ENCODE results near the gene CPS1. TPM values are rescaled to one million over a fixed set of nuclear protein-coding genes. Genes with fewer than 3 reads are reported as not detected.

Gene CPS1
- total and polyA plus RNA-seq, 2 of the 4 experiments (the other 2 are of a cell fraction), result 5.4 to 20.1 TPM

DNA sequence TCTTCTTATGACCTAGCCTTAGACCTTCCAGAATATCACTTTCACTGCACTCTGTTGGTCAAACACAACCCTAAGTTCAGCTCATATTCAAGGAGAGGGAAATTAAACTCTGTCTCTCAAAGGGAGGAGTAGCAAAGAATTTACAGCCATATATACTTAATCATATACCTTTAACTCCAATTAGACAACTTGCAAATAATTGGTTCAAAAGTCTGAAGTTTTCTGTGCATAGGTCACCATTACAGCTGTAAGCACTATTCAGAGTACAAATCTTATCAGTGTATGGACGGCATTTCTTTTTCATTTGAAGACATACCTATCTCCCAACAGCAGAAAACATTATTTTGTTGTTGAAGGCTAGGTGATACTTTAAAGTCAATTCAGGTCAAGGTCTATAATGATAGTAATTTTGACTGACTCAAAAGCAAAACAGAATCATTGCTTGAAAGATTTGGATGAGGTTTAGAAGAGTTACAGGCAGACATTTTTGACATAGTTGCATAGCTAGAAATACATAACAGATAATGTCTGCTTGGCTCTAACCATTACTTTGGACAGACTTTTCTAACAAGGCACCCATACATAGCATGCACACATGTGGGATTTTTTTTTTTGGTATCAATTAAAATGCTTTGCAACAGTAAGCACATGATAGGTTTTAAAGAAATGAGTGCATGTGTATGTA, 131.5 kb downstream of the CPS1 start:
- in situ Hi-C loops (cut with MboI; ENCODE audit: low sequenced_read_pairs), result no loop called here
- no peaks in the 10 kb centered on the region for H3K79me1 ChIP-seq (ENCODE audit: low read depth in 1 of 2, low read length in 2 of 2)
- ChIA-PET POLR2A (ENCODE audit: unreplicated experiment) (no interaction called here), CTCF (no interaction called here)
- no peak for TF ChIP-seq BHLHE40 (IDR thresholded peaks at IDR 0.05; ENCODE audit: low read depth, low read length)
- TF ChIP-seq USF2 (IDR thresholded peaks at IDR 0.05; ENCODE audit: low read depth, low read length), result no peak
- no peak for TF ChIP-seq NFE2L2 (IDR thresholded peaks at IDR 0.05; ENCODE audit: low read depth, low read length)
- no peak for TF ChIP-seq CEBPB (IDR thresholded peaks at IDR 0.05; ENCODE audit: low read depth, low read length)
- TF ChIP-seq, protein P1, sequence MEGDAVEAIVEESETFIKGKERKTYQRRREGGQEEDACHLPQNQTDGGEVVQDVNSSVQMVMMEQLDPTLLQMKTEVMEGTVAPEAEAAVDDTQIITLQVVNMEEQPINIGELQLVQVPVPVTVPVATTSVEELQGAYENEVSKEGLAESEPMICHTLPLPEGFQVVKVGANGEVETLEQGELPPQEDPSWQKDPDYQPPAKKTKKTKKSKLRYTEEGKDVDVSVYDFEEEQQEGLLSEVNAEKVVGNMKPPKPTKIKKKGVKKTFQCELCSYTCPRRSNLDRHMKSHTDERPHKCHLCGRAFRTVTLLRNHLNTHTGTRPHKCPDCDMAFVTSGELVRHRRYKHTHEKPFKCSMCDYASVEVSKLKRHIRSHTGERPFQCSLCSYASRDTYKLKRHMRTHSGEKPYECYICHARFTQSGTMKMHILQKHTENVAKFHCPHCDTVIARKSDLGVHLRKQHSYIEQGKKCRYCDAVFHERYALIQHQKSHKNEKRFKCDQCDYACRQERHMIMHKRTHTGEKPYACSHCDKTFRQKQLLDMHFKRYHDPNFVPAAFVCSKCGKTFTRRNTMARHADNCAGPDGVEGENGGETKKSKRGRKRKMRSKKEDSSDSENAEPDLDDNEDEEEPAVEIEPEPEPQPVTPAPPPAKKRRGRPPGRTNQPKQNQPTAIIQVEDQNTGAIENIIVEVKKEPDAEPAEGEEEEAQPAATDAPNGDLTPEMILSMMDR (conservative IDR thresholded peaks at IDR 0.05; ENCODE audit: low read depth, low read length), result no peak
- TF ChIP-seq RCOR1 (IDR thresholded peaks at IDR 0.05; ENCODE audit: insufficient replicate concordance, low read length), result no peak
- TF ChIP-seq POLR2A (IDR thresholded peaks at IDR 0.05; ENCODE audit: low read depth, low read length), result no peak
- no peak for TF ChIP-seq MAFK (IDR thresholded peaks at IDR 0.05; ENCODE audit: low read depth, low read length)
- no peak for TF ChIP-seq RFX5 (IDR thresholded peaks at IDR 0.05; ENCODE audit: low read depth, low read length)
- no peak for TF ChIP-seq FOS (IDR thresholded peaks at IDR 0.05; ENCODE audit: low read depth, low read length)
- no peak for TF ChIP-seq SMC3 (IDR thresholded peaks at IDR 0.05; ENCODE audit: low read depth, low read length)
- TF ChIP-seq, protein P2, sequence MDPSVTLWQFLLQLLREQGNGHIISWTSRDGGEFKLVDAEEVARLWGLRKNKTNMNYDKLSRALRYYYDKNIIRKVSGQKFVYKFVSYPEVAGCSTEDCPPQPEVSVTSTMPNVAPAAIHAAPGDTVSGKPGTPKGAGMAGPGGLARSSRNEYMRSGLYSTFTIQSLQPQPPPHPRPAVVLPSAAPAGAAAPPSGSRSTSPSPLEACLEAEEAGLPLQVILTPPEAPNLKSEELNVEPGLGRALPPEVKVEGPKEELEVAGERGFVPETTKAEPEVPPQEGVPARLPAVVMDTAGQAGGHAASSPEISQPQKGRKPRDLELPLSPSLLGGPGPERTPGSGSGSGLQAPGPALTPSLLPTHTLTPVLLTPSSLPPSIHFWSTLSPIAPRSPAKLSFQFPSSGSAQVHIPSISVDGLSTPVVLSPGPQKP (IDR thresholded peaks at IDR 0.05; ENCODE audit: borderline replicate concordance, low read depth, low read length), result no peak
- TF ChIP-seq RAD21 (IDR thresholded peaks at IDR 0.05; ENCODE audit: low read length), result no peak
- no peak for TF ChIP-seq CHD1 (IDR thresholded peaks at IDR 0.05; ENCODE audit: low read depth, low read length)
- no peak for TF ChIP-seq MAZ (IDR thresholded peaks at IDR 0.05; ENCODE audit: borderline replicate concordance, low read depth, low read length)
- no peak for TF ChIP-seq MXI1 (IDR thresholded peaks at IDR 0.05; ENCODE audit: borderline replicate concordance, low read depth, low read length)
- no TSS peak for BruUV-seq (replicated peaks)
- no peaks in the 10 kb centered on the region for H3K9me1 ChIP-seq (ENCODE audit: insufficient read depth, low read length)
- H3K4me3 ChIP-seq (ENCODE audit: insufficient read depth, low read depth, low read length), result no peak overlapping the region
- H4K20me1 ChIP-seq (ENCODE audit: insufficient read depth, low read length), result no peaks in the 10 kb centered on the region
- H4K5ac ChIP-seq (ENCODE audit: low read depth, low read length), result no peak overlapping the region
- no peak overlapping the region for H3K9ac ChIP-seq (ENCODE audit: low read depth, low read length)
- H4K91ac ChIP-seq (ENCODE audit: insufficient read depth, low read depth, low read length), result no peak overlapping the region
- no peak overlapping the region for H3K23ac ChIP-seq (ENCODE audit: low read depth, low read length)
- no peak overlapping the region for H3K27ac ChIP-seq (ENCODE audit: insufficient read depth, low read length)
- H3K4me1 ChIP-seq (ENCODE audit: control insufficient read depth, insufficient read depth, low read length), result no peaks in the 10 kb centered on the region
- H4K8ac ChIP-seq (ENCODE audit: low read depth in 2 of 2, low read length in 2 of 2), result no peak overlapping the region
- ATAC-seq (ENCODE audit: low read depth) (no peak), DNase-seq (no peak)
- H3K9me3 ChIP-seq (ENCODE audit: control insufficient read depth, insufficient read depth, low read length), result no peaks in the 10 kb centered on the region
- H3K14ac ChIP-seq (replicated peaks; ENCODE audit: low read depth, low read length), result no peak overlapping the region
- dilution Hi-C loops (cut with HindIII; ENCODE audit: low sequenced_read_pairs, unreplicated experiment), result no loop called here
- no peak overlapping the region for H2AFZ ChIP-seq (replicated peaks; ENCODE audit: low read length, poor library complexity)
- H3K56ac ChIP-seq (ENCODE audit: extremely low read depth, insufficient read depth, low read length), result no peak overlapping the region
- no peak overlapping the region for H2AK5ac ChIP-seq (ENCODE audit: low read depth, low read length)
- H2AK9ac ChIP-seq (replicated peaks; ENCODE audit: low read depth, low read length, poor library complexity), result no peak overlapping the region
- H2BK120ac ChIP-seq (ENCODE audit: low read depth, low read length), result no peak overlapping the region
- no peak overlapping the region for H2BK20ac ChIP-seq (ENCODE audit: low read depth, low read length)
- no peak overlapping the region for H3K4me2 ChIP-seq (ENCODE audit: low read depth, low read length)
- H3K27me3 ChIP-seq (ENCODE audit: control insufficient read depth, insufficient read depth, low read length), result no peaks in the 10 kb centered on the region
- H3K18ac ChIP-seq (ENCODE audit: low read depth, low read length), result no peak overlapping the region
- H2BK15ac ChIP-seq (ENCODE audit: low read depth, low read length), result no peak overlapping the region
- intact Hi-C loops (cut with micrococcal nuclease), result no loop called here
- no peak overlapping the region for H2BK5ac ChIP-seq (ENCODE audit: low read depth, low read length, poor library complexity, severe bottlenecking)
- no peak overlapping the region for H3K4ac ChIP-seq (ENCODE audit: low read depth, low read length)
- H3K36me3 ChIP-seq (ENCODE audit: control insufficient read depth, insufficient read depth, low read length), result no peaks in the 10 kb centered on the region
- WGBS, 2 experiments (ENCODE audit: extremely low coverage in 2 of 2, insufficient read length in 1 of 2), result no CpG with 5 or more reads among the region's 1 CpG

All from IMR-90 (cell line).